Calu3 (cell line): ENCODE data around the gene CCNDBP1. TPM values are rescaled to one million over a fixed set of nuclear protein-coding genes. Genes with fewer than 3 reads are reported as not detected.

Experiments used
- BruUV-seq: library from RNA; stranded (reverse); fragments of 400-500 nt; replicated peaks from 2 replicates; lab custom pipeline; 2021; lab: Mats Ljungman, UMichigan
- CTCF ChIA-PET: fragments of 300-600 bp; sonication (Branson Sonifier 250); formaldehyde crosslinking; loops from one replicate; lab custom pipeline; 2022; ENCODE audit warnings: antibody characterized with exemption; lab: Charles Lee
- DNase-seq: peaks from one replicate; pipeline ENCODE4 v3.0.0; 2022
- H3K27ac Mint-ChIP-seq: one replicate; pipeline ENCODE4 v1.8.0; 2022; ENCODE audit warnings: mixed read lengths; ENCODE audit not compliant: unreplicated experiment
- H3K27me3 Mint-ChIP-seq: one replicate; pipeline ENCODE4 v1.8.0; 2022; ENCODE audit warnings: mixed read lengths; ENCODE audit not compliant: unreplicated experiment
- H3K36me3 Mint-ChIP-seq: one replicate; pipeline ENCODE4 v1.8.0; 2022; ENCODE audit warnings: mild to moderate bottlenecking, moderate library complexity, mixed read lengths; ENCODE audit not compliant: insufficient read depth, unreplicated experiment
- H3K4me1 Mint-ChIP-seq: one replicate; pipeline ENCODE4 v1.8.0; 2022; ENCODE audit warnings: mild to moderate bottlenecking, low read depth, mixed read lengths; ENCODE audit not compliant: unreplicated experiment
- H3K4me3 Mint-ChIP-seq: one replicate; pipeline ENCODE4 v1.8.0; 2022; ENCODE audit warnings: mild to moderate bottlenecking, low read depth, moderate library complexity, mixed read lengths; ENCODE audit not compliant: unreplicated experiment
- H3K9me3 Mint-ChIP-seq: one replicate; pipeline ENCODE4 v1.8.0; 2022; ENCODE audit warnings: low read depth, mixed read lengths; ENCODE audit not compliant: unreplicated experiment
- CTCF ChIP-seq: fragments of 200-600 bp; IDR thresholded peaks from one replicate; pipeline ENCODE4 v1.8.0; 2022; ENCODE audit warnings: antibody characterized with exemption; ENCODE audit not compliant: unreplicated experiment
- intact Hi-C: fragments of 100-400 bp; cut with micrococcal nuclease; formaldehyde crosslinking; loops from one replicate; pipeline ENCODE4 v1.10.0; 2022; ENCODE audit not compliant: unreplicated experiment
- total RNA-seq: library from RNA; stranded (reverse); gene quantifications from 2 replicates; pipeline ENCODE4 v1.2.3, GENCODE V29; 2022

Gene CCNDBP1
- total RNA-seq, 1 experiment from 2014 or later, result 13.7 TPM

GRCh38 chr15:43230640-43231115, 45.5 kb downstream of the CCNDBP1 start:
- Mint-ChIP-seq H3K4me3 (no peak overlapping the region), H3K4me1 (no peaks in the 10 kb centered on the region), H3K27me3 (peaks cover 39% of the 10 kb centered on the region), H3K36me3 (no peaks in the 10 kb centered on the region), H3K27ac (no peak overlapping the region), H3K9me3 (no peaks in the 10 kb centered on the region)
- CTCF ChIA-PET, result no interaction called here
- BruUV-seq, result no TSS peak
- no peak for DNase-seq
- intact Hi-C loops, result no loop called here
- no peak for TF ChIP-seq CTCF

- Mint-ChIP-seq H3K4me3 (no peak overlapping the region), H3K27ac (no peak overlapping the region), H3K36me3 (no peaks in the 10 kb centered on the region), H3K4me1 (no peaks in the 10 kb centered on the region), H3K27me3 (peaks cover 43% of the 10 kb centered on the region), H3K9me3 (no peaks in the 10 kb centered on the region)
- CTCF ChIA-PET, result no interaction called here
- BruUV-seq, result no TSS peak
- no peak for DNase-seq
- TF ChIP-seq CTCF, result no peak
- intact Hi-C loops, result no loop called here
Observed at GRCh38 chr15:43232289-43232874, 47.2 kb downstream of the CCNDBP1 start.

- intact Hi-C loops, result no loop called here
- BruUV-seq, result no TSS peak
- TF ChIP-seq CTCF, result no peak
- CTCF ChIA-PET, result no interaction called here
- no peak for DNase-seq
- Mint-ChIP-seq H3K4me3 (no peak overlapping the region), H3K9me3 (no peaks in the 10 kb centered on the region), H3K27me3 (peaks cover 26% of the 10 kb centered on the region), H3K4me1 (no peaks in the 10 kb centered on the region), H3K27ac (no peak overlapping the region), H3K36me3 (no peaks in the 10 kb centered on the region)
Observed at GRCh38 chr15:43235536-43235935, 50.3 kb downstream of the CCNDBP1 start.

- H3K4me3 Mint-ChIP-seq, result no peak overlapping the region
- no peaks in the 10 kb centered on the region for H3K9me3 Mint-ChIP-seq
- no peak for TF ChIP-seq CTCF
- no TSS peak for BruUV-seq
- intact Hi-C loops, result no loop called here
- H3K27me3 Mint-ChIP-seq, result peaks cover 17% of the 10 kb centered on the region
- CTCF ChIA-PET, result no interaction called here
- no peaks in the 10 kb centered on the region for H3K36me3 Mint-ChIP-seq
- H3K4me1 Mint-ChIP-seq, result no peaks in the 10 kb centered on the region
- no peak for DNase-seq
- H3K27ac Mint-ChIP-seq, result no peak overlapping the region
Observed at GRCh38 chr15:43237842-43238470, 52.8 kb downstream of the CCNDBP1 start.
